Measurements from ENCODE around the gene CLEC4M.
"Not testable (repeated sequence)": the region's sequence is repeated elsewhere in the genome, so short reads cannot be mapped to it uniquely, and the experiment has no call there.

The CLEC4M gene

GRCh38 chr19:7756258-7756657, 6.8 kb upstream of the CLEC4M start:
- no peak overlapping the region for H3K27ac ChIP-seq (ENCODE audit: low read depth, low read length)
- no peaks in the 10 kb centered on the region for H3K27me3 ChIP-seq (ENCODE audit: control insufficient read depth, low read length)
- H3K79me2 ChIP-seq (ENCODE audit: control insufficient read depth, low read length), result no peaks in the 10 kb centered on the region
- H3K4me3 ChIP-seq (ENCODE audit: low read length), result no peak overlapping the region
- no peaks in the 10 kb centered on the region for H3K9me2 ChIP-seq (replicated peaks; ENCODE audit: control insufficient read depth, low read length)
- no peaks in the 10 kb centered on the region for H3K4me1 ChIP-seq (ENCODE audit: control insufficient read depth, low read length)
- no peaks in the 10 kb centered on the region for H3K36me3 ChIP-seq (ENCODE audit: control insufficient read depth, low read length)
- no peak overlapping the region for H3K4me2 ChIP-seq (ENCODE audit: low read length)
- no peaks in the 10 kb centered on the region for H3F3A ChIP-seq (ENCODE audit: control insufficient read depth, insufficient read depth)
- H3K9me3 ChIP-seq (ENCODE audit: control insufficient read depth, insufficient read depth, low read length), result peaks cover 26% of the 10 kb centered on the region
- no peaks in the 10 kb centered on the region for H4K20me1 ChIP-seq (ENCODE audit: control insufficient read depth, insufficient read depth, low read depth, low read length)
- TF ChIP-seq CTCF (IDR thresholded peaks at IDR 0.05; ENCODE audit: low read depth, low read length, poor library complexity, severe bottlenecking) (no peak), EZH2phosphoT487 (IDR thresholded peaks at IDR 0.05; ENCODE audit: borderline replicate concordance, low read length) (no peak)

GRCh38 chr19:7757358-7757757, 5.7 kb upstream of the CLEC4M start:
- Histone ChIP-seq H3K79me2 (ENCODE audit: control insufficient read depth, low read length) (no peaks in the 10 kb centered on the region), H3K27me3 (ENCODE audit: control insufficient read depth, low read length) (no peaks in the 10 kb centered on the region), H3K4me2 (ENCODE audit: low read length) (no peak overlapping the region), H3F3A (ENCODE audit: control insufficient read depth, insufficient read depth) (no peaks in the 10 kb centered on the region), H3K9me2 (replicated peaks; ENCODE audit: control insufficient read depth, low read length) (no peaks in the 10 kb centered on the region), H3K4me3 (ENCODE audit: low read length) (no peak overlapping the region), H3K4me1 (ENCODE audit: control insufficient read depth, low read length) (no peaks in the 10 kb centered on the region), H3K27ac (ENCODE audit: low read depth, low read length) (no peak overlapping the region), H3K36me3 (ENCODE audit: control insufficient read depth, low read length) (no peaks in the 10 kb centered on the region), H3K9me3 (ENCODE audit: control insufficient read depth, insufficient read depth, low read length) (peaks cover 26% of the 10 kb centered on the region), H4K20me1 (ENCODE audit: control insufficient read depth, insufficient read depth, low read depth, low read length) (no peaks in the 10 kb centered on the region)
- TF ChIP-seq EZH2phosphoT487 (IDR thresholded peaks at IDR 0.05; ENCODE audit: borderline replicate concordance, low read length), result no peak
- no peak for TF ChIP-seq CTCF (IDR thresholded peaks at IDR 0.05; ENCODE audit: low read depth, low read length, poor library complexity, severe bottlenecking)

- H3K9me3 ChIP-seq (ENCODE audit: control insufficient read depth, insufficient read depth, low read length), result peaks cover 26% of the 10 kb centered on the region
- no peaks in the 10 kb centered on the region for H4K20me1 ChIP-seq (ENCODE audit: control insufficient read depth, insufficient read depth, low read depth, low read length)
- no peaks in the 10 kb centered on the region for H3F3A ChIP-seq (ENCODE audit: control insufficient read depth, insufficient read depth)
- no peak overlapping the region for H3K4me3 ChIP-seq (ENCODE audit: low read length)
- no peak for TF ChIP-seq EZH2phosphoT487 (IDR thresholded peaks at IDR 0.05; ENCODE audit: borderline replicate concordance, low read length)
- no peak for TF ChIP-seq CTCF (IDR thresholded peaks at IDR 0.05; ENCODE audit: low read depth, low read length, poor library complexity, severe bottlenecking)
- H3K4me1 ChIP-seq (ENCODE audit: control insufficient read depth, low read length), result no peaks in the 10 kb centered on the region
- H3K27ac ChIP-seq (ENCODE audit: low read depth, low read length), result no peak overlapping the region
- H3K9me2 ChIP-seq (replicated peaks; ENCODE audit: control insufficient read depth, low read length), result no peaks in the 10 kb centered on the region
- H3K27me3 ChIP-seq (ENCODE audit: control insufficient read depth, low read length), result no peaks in the 10 kb centered on the region
- no peaks in the 10 kb centered on the region for H3K36me3 ChIP-seq (ENCODE audit: control insufficient read depth, low read length)
- no peak overlapping the region for H3K4me2 ChIP-seq (ENCODE audit: low read length)
- no peaks in the 10 kb centered on the region for H3K79me2 ChIP-seq (ENCODE audit: control insufficient read depth, low read length)
Observed at GRCh38 chr19:7759156-7759555, 3.9 kb upstream of the CLEC4M start.

- no peaks in the 10 kb centered on the region; the same call in 1 of the 2 replicates for H3K27me3 ChIP-seq (ENCODE audit: control insufficient read depth, low read length)
- H3K36me3 ChIP-seq (ENCODE audit: control insufficient read depth, low read length), result no peaks in the 10 kb centered on the region
- peaks cover 8% of the 10 kb centered on the region; the same call in 1 of the 2 replicates for H3K9me3 ChIP-seq (ENCODE audit: control insufficient read depth, insufficient read depth, low read length)
- no peaks in the 10 kb centered on the region for H3K79me2 ChIP-seq (ENCODE audit: control insufficient read depth, low read length)
- H3F3A ChIP-seq (ENCODE audit: control insufficient read depth, insufficient read depth), result no peaks in the 10 kb centered on the region
- no peak overlapping the region for H3K27ac ChIP-seq (ENCODE audit: low read depth, low read length)
- no peaks in the 10 kb centered on the region for H3K9me2 ChIP-seq (replicated peaks; ENCODE audit: control insufficient read depth, low read length)
- H3K4me1 ChIP-seq (ENCODE audit: control insufficient read depth, low read length), result no peaks in the 10 kb centered on the region
- no peak overlapping the region for H3K4me3 ChIP-seq (ENCODE audit: low read length)
- H4K20me1 ChIP-seq (ENCODE audit: control insufficient read depth, insufficient read depth, low read depth, low read length), result no peaks in the 10 kb centered on the region
- TF ChIP-seq CTCF (IDR thresholded peaks at IDR 0.05; ENCODE audit: low read depth, low read length, poor library complexity, severe bottlenecking), result no peak
- no peak for TF ChIP-seq EZH2phosphoT487 (IDR thresholded peaks at IDR 0.05; ENCODE audit: borderline replicate concordance, low read length)
- H3K4me2 ChIP-seq (ENCODE audit: low read length), result no peak overlapping the region
Observed at GRCh38 chr19:7763696-7764095, 653 bp downstream of the CLEC4M start.

- H3K79me2 ChIP-seq (ENCODE audit: control insufficient read depth, low read length); H3K27me3 ChIP-seq (ENCODE audit: control insufficient read depth, low read length); H3K4me2 ChIP-seq (ENCODE audit: low read length): not testable (repeated sequence)
Observed at GRCh38 chr19:7764157-7764556, 1.1 kb downstream of the CLEC4M start.

More at GRCh38 chr19:7764157-7764556, 1.1 kb downstream of the CLEC4M start:
- H3K4me3 ChIP-seq (ENCODE audit: low read length); H4K20me1 ChIP-seq (ENCODE audit: control insufficient read depth, insufficient read depth, low read depth, low read length); H3K9me2 ChIP-seq (replicated peaks; ENCODE audit: control insufficient read depth, low read length); H3K4me1 ChIP-seq (ENCODE audit: control insufficient read depth, low read length); H3K27ac ChIP-seq (ENCODE audit: low read depth, low read length); H3K9me3 ChIP-seq (ENCODE audit: control insufficient read depth, insufficient read depth, low read length); H3F3A ChIP-seq (ENCODE audit: control insufficient read depth, insufficient read depth); H3K36me3 ChIP-seq (ENCODE audit: control insufficient read depth, low read length): not testable (repeated sequence)

All from DOHH2 (cell line).